Calu3 (cell line): Measurements from ENCODE around the gene DUSP9. TPM values are rescaled to one million over a fixed set of nuclear protein-coding genes. Genes with fewer than 3 reads are reported as not detected.
A peak's percentile ranks its signal among the peaks of the same experiment; 100 is the strongest.
"Not testable (repeated sequence)": the region's sequence is repeated elsewhere in the genome, so short reads cannot be mapped to it uniquely, and the experiment has no call there.

Experiments used
- BruUV-seq: library from RNA; stranded (reverse); fragments of 400-500 nt; replicated peaks from 2 replicates; lab custom pipeline; 2021; lab: Mats Ljungman, UMichigan
- CTCF ChIA-PET: fragments of 300-600 bp; sonication (Branson Sonifier 250); formaldehyde crosslinking; loops from one replicate; lab custom pipeline; 2022; ENCODE audit warnings: antibody characterized with exemption; lab: Charles Lee
- DNase-seq: peaks from one replicate; pipeline ENCODE4 v3.0.0; 2022
- H3K27ac Mint-ChIP-seq: one replicate; pipeline ENCODE4 v1.8.0; 2022; ENCODE audit warnings: mixed read lengths; ENCODE audit not compliant: unreplicated experiment
- H3K27me3 Mint-ChIP-seq: one replicate; pipeline ENCODE4 v1.8.0; 2022; ENCODE audit warnings: mixed read lengths; ENCODE audit not compliant: unreplicated experiment
- H3K36me3 Mint-ChIP-seq: one replicate; pipeline ENCODE4 v1.8.0; 2022; ENCODE audit warnings: mild to moderate bottlenecking, moderate library complexity, mixed read lengths; ENCODE audit not compliant: insufficient read depth, unreplicated experiment
- H3K4me1 Mint-ChIP-seq: one replicate; pipeline ENCODE4 v1.8.0; 2022; ENCODE audit warnings: mild to moderate bottlenecking, low read depth, mixed read lengths; ENCODE audit not compliant: unreplicated experiment
- H3K4me3 Mint-ChIP-seq: one replicate; pipeline ENCODE4 v1.8.0; 2022; ENCODE audit warnings: mild to moderate bottlenecking, low read depth, moderate library complexity, mixed read lengths; ENCODE audit not compliant: unreplicated experiment
- H3K9me3 Mint-ChIP-seq: one replicate; pipeline ENCODE4 v1.8.0; 2022; ENCODE audit warnings: low read depth, mixed read lengths; ENCODE audit not compliant: unreplicated experiment
- intact Hi-C: fragments of 100-400 bp; cut with micrococcal nuclease; formaldehyde crosslinking; loops from one replicate; pipeline ENCODE4 v1.10.0; 2022; ENCODE audit not compliant: unreplicated experiment
- total RNA-seq: library from RNA; stranded (reverse); gene quantifications from 2 replicates; pipeline ENCODE4 v1.2.3, GENCODE V29; 2022
- TF ChIP-seq, protein P1 (sequence below): fragments of 200-600 bp; IDR thresholded peaks from one replicate; pipeline ENCODE4 v1.8.0; 2022; ENCODE audit warnings: antibody characterized with exemption; ENCODE audit not compliant: unreplicated experiment

DUSP9 gene
- total RNA-seq, 1 experiment from 2014 or later = 0.19 TPM

- CTCF ChIA-PET = no interaction called here
- intact Hi-C loops = no loop called here
Observed at GRCh38 chrX:153696100-153696499, 49.1 kb downstream of the DUSP9 start.

DNA sequence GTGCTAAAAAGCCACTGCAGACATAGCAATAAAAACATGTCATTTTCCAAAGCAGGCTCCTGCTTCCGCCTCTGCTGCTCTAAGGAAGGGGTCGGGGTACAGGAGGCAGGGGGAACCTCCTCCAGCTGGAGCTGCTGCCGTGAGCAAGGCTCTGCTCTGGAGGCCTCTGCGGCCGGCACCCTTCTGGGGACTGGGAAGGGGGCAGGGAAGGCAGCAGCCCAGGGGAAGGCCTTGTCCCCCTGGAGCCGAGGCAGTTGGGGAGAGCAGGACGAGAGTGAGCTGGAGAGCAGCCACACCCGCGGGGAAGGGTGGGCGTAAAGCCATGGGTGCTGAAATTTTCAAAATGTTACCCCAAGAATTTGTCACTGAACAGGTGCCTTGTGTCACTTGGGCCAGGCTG lies 49.5 kb downstream of the DUSP9 start:
- intact Hi-C loops, BruUV-seq, CTCF ChIA-PET, DNase-seq, H3K27me3 Mint-ChIP-seq, H3K9me3 Mint-ChIP-seq, H3K27ac Mint-ChIP-seq, H3K4me3 Mint-ChIP-seq, H3K4me1 Mint-ChIP-seq: not testable (repeated sequence)
- H3K36me3 Mint-ChIP-seq = peaks cover 72% of the 10 kb centered on the region

More at GRCh38 chrX:153696100-153696499, 49.1 kb downstream of the DUSP9 start:
- no peaks in the 10 kb centered on the region for H3K27me3 Mint-ChIP-seq
- TF ChIP-seq, protein P1, sequence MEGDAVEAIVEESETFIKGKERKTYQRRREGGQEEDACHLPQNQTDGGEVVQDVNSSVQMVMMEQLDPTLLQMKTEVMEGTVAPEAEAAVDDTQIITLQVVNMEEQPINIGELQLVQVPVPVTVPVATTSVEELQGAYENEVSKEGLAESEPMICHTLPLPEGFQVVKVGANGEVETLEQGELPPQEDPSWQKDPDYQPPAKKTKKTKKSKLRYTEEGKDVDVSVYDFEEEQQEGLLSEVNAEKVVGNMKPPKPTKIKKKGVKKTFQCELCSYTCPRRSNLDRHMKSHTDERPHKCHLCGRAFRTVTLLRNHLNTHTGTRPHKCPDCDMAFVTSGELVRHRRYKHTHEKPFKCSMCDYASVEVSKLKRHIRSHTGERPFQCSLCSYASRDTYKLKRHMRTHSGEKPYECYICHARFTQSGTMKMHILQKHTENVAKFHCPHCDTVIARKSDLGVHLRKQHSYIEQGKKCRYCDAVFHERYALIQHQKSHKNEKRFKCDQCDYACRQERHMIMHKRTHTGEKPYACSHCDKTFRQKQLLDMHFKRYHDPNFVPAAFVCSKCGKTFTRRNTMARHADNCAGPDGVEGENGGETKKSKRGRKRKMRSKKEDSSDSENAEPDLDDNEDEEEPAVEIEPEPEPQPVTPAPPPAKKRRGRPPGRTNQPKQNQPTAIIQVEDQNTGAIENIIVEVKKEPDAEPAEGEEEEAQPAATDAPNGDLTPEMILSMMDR = no peak
- no peak for DNase-seq
- H3K27ac Mint-ChIP-seq = no peak overlapping the region
- H3K9me3 Mint-ChIP-seq = no peaks in the 10 kb centered on the region
- BruUV-seq = no TSS peak
- H3K4me3 Mint-ChIP-seq = no peak overlapping the region
- H3K4me1 Mint-ChIP-seq = no peaks in the 10 kb centered on the region
- H3K36me3 Mint-ChIP-seq = peaks cover 71% of the 10 kb centered on the region

- intact Hi-C loops, DNase-seq, H3K27me3 Mint-ChIP-seq, CTCF ChIA-PET, H3K4me3 Mint-ChIP-seq, H3K4me1 Mint-ChIP-seq, BruUV-seq, H3K9me3 Mint-ChIP-seq: not testable (repeated sequence)
- Mint-ChIP-seq H3K36me3 (peaks cover 76% of the 10 kb centered on the region), H3K27ac (peak overlapping the region; percentile 6)
Observed at GRCh38 chrX:153696986-153697722, 50.2 kb downstream of the DUSP9 start.

- no TSS peak for BruUV-seq
- CTCF ChIA-PET = no interaction called here
- H3K27ac Mint-ChIP-seq = peak overlapping the region; percentile 6
Observed at GRCh38 chrX:153697924-153698865, 51.2 kb downstream of the DUSP9 start.

DNA sequence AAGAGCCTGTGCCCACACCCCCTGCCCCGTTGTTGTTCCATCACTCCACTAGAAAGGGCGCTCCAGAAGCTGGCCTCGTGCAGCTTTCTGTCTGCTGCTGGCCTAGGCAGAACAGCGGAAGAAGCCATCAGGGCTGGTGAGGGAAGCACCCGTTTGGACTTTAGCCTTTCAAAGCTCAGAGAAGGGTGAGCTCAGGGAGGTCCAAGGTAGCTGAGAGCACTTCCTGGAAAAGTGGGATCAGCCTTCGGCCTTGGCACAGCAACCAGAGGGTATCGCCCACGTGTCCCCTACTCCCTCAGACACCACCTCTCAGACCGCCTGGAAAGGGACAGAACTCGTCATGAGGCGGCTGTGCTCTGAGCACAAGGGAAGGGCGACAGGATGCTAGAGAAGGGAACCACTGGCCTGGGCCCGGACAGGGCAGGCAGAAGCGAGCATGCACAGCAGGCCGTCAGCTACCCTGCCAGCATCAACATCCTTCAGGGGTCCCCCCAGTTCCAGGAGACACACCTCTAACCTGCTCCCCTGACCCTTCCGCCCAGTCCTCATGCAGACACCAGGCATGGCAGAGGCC lies 52.3 kb downstream of the DUSP9 start:
- intact Hi-C loops, BruUV-seq, H3K9me3 Mint-ChIP-seq, CTCF ChIA-PET, H3K4me1 Mint-ChIP-seq, H3K4me3 Mint-ChIP-seq, DNase-seq, H3K27ac Mint-ChIP-seq, H3K27me3 Mint-ChIP-seq: not testable (repeated sequence)
- peaks cover 68% of the 10 kb centered on the region for H3K36me3 Mint-ChIP-seq

More at GRCh38 chrX:153697924-153698865, 51.2 kb downstream of the DUSP9 start:
- H3K36me3 Mint-ChIP-seq = peaks cover 72% of the 10 kb centered on the region
- no peaks in the 10 kb centered on the region for H3K27me3 Mint-ChIP-seq
- intact Hi-C loops = no loop called here
- no peak for DNase-seq
- H3K4me1 Mint-ChIP-seq = no peaks in the 10 kb centered on the region
- H3K4me3 Mint-ChIP-seq = no peak overlapping the region
- TF ChIP-seq, protein P1 = no peak
- H3K9me3 Mint-ChIP-seq = no peaks in the 10 kb centered on the region

DNA sequence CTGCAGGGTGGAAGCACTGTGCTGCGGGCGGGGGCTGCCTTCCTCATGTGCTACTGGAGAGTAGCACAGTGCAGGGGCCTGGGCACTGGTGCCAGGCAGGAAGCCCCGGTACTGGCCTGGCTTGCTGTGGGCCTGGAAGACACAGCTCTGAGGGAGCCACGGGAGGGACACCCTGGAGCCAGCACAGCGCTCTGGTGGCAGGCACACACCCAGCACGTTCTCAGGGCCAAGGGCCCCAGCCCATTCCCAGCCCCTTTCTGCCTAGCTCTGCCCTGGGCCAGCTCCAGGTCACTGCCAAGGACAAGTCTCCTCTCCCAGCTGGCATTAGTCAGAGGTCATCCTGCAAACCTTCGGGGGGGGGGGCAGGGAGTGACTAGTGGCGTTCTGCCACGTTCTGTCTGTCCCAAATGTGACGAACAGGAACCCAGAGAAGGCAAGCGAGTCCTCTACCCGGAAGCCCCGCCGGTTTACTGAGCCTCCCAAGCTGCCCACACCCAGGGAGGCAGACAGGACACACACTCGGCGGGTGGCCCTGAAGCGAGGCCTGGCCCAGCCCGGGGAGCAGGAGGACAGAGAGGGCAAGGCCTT lies 52.9 kb downstream of the DUSP9 start:
- H3K27me3 Mint-ChIP-seq, H3K9me3 Mint-ChIP-seq, intact Hi-C loops, BruUV-seq, CTCF ChIA-PET, DNase-seq, H3K27ac Mint-ChIP-seq, H3K4me3 Mint-ChIP-seq, H3K4me1 Mint-ChIP-seq: not testable (repeated sequence)
- H3K36me3 Mint-ChIP-seq = peaks cover 71% of the 10 kb centered on the region
